Islet precursor cell (in vitro differentiated cells): ENCODE results near the gene SKAP1.
"Not testable (repeated sequence)": the region's sequence is repeated elsewhere in the genome, so short reads cannot be mapped to it uniquely, and the experiment has no call there.

Experiments
- DNase-seq: peaks from one replicate; pipeline ENCODE4 v3.0.0-alpha.2; 2018

The SKAP1 gene

DNA sequence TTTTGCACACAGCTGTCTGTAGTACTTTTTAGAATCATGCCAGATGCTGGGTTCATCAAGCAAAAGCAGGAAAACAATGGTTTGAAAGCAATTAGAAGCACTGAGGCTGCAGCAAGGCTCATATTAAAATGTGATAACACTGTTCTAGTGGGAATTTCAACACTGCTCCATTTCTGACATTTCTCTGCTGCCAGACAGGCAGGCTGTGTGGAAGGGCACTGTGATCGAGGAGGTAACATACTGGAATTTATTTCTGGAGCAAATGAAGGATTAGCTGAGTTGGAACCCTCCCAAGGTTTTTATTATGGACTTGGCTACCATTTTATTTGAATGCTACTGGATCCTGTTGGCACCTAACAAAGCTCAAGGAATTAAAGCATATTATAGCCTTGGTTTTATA lies 66.9 kb downstream of the SKAP1 start:
- no peak for DNase-seq

GRCh38 chr17:48360861-48361633 lies 69.0 kb downstream of the SKAP1 start:
- not testable (repeated sequence) for DNase-seq

DNA sequence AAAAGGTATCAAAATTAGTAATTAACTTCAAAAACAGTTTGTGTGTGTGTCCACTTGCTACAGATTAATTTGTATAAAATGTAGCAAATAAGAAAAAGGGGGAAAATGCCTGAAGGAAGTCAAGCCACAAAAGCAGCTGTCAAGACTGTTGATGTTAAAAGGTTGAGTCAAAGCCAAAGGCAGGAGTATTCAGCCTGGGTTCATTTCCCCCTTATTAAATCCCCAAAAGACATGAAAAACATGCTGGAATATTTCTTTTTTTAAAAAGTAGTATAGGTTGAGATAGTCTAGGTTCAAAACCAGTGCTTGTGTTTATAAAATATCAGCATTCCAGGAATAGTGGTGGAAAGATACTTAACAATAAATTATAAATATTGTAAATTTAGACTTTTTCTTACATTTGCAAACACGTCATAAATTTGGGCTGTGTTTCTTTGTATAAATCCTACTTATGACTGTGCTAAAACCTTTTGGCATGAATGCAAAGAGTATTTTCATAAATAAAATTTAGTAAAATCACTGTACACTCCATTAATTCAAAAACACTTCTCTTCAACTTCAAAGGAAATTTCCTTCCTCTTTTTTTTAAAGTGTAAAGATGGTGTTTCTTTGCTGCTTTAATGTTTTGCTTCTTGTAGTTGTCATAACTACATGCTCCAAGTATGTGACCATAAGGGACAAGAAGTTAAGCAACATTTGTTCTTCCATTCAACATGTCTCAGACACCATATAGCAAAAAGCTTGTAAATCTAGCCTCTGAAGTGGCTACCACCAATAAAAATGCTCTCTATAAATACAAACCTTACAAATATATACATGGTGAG lies 72.0 kb downstream of the SKAP1 start:
- no peak for DNase-seq

DNA sequence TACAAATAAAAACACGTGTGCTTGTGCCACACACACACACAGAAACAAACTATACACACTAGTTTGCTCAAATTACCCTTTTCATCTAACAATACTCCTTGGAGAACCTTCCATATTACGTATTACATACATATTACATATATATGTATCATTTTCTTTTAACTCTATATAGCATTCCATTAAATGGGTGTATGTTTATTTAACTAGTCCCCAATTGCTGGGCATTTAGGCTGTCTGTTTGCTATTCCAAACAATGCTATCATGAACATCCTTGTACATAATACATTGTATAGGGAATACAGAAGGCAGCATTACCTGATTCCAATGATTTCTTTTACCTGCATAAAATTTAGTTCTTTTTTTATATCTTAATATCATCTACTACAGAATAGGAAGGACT lies 73.1 kb downstream of the SKAP1 start:
- no peak for DNase-seq

GRCh38 chr17:48352630-48353029 lies 77.4 kb downstream of the SKAP1 start:
- DNase-seq: no peak

DNA sequence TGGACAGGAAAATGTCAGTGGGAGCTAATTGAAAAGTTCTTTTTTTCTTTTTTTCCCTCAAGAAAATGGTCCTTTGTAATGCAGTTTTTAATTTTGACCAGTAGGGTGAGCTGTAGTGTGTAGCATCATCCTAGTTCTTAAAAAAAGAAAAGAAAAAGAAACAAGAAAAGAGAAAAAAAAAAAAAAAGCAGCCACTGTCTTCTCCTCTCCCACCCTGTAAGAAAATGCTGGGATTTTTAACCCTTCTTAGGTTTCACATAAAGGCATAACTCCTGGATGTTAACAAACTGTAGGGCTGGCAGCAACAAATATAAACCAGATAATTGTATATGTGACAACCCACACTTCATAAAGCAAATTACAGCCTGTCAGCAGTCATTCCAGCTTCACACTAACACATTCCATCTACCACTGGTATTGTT lies 78.1 kb downstream of the SKAP1 start:
- DNase-seq: no peak

DNA sequence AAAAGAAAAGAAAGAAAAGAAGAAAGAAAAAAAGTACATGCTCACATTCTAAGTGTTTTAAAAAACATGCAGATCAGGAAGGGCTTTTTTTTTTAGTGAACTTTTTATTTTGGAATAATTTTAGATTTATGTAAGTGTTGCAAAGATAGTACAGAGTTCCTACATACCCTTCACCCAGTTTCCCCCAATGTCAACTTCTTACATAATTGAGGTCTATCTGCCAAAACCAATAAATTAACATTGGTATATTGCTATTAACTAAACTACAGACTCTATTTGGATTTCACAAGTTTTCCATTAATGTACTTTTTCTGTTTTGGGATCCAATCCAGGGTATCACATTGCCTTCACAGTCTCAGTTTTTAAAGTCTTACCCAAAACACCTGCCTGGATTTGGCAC lies 81.7 kb downstream of the SKAP1 start:
- DNase-seq: no peak

GRCh38 chr17:48347177-48347576 lies 82.8 kb downstream of the SKAP1 start:
- no peak for DNase-seq

DNA sequence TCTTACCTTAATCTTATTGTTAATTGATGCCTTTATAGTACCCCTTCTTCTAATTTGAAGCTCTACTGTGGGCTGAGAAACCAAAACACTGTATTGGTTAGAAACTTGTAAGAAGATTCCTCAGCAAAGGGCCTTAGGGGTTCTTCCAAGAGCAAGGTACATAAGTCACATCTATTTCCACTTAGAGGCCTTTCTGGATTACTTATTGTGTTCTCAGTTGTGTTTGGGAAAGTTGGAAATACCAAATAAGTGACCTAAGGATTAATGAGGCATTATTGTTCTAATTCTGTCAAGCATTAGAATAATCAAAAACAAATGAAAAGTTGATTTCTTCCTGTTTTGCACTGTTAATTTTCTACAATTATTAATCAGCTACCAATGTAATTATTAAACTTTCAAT lies 85.8 kb downstream of the SKAP1 start:
- DNase-seq: no peak

GRCh38 chr17:48340916-48341315 lies 89.1 kb downstream of the SKAP1 start:
- DNase-seq: no peak

- DNase-seq: no peak
These were observed 91.3 kb downstream of the SKAP1 start for GRCh38 chr17:48338720-48339119.

DNA sequence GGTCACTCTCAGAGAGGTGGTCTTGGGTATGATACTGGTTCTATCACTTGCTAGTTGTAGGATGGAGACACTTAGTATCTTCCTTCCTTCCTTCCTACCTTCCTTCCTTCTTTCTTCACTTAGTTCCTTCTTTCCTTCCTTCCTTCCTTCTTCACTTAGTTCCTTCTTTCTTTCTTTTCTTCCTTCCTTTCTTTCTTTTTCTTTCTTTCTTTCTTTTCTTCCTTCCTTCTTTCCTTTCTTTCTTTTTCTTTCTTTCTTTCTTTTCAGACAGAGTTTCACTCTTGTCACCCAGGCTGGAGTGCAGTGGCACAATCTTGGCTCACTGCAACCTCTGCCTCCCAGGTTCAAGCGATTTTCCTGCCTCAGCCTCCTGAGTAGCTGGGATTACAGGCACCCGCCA lies 92.1 kb downstream of the SKAP1 start:
- DNase-seq: not testable (repeated sequence)

DNA sequence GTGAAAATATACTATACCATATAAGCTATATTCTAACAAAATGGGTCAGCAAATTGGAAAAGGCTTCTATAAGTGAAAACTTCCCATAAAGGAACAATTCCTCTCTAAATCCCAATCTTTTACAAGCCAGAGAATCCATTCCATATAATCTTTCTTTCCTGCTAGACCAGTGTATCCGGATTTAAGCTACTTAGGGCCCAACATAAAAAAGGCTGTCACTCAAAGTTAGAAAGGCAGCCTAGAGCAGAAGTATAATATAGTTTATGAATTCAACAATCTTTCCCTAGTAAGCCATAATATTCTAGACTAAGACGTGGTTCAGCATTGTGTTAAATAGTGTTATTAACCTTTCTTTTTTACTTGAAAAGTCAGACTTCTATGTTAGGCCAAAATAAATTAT lies 93.0 kb downstream of the SKAP1 start:
- DNase-seq: no peak

DNA sequence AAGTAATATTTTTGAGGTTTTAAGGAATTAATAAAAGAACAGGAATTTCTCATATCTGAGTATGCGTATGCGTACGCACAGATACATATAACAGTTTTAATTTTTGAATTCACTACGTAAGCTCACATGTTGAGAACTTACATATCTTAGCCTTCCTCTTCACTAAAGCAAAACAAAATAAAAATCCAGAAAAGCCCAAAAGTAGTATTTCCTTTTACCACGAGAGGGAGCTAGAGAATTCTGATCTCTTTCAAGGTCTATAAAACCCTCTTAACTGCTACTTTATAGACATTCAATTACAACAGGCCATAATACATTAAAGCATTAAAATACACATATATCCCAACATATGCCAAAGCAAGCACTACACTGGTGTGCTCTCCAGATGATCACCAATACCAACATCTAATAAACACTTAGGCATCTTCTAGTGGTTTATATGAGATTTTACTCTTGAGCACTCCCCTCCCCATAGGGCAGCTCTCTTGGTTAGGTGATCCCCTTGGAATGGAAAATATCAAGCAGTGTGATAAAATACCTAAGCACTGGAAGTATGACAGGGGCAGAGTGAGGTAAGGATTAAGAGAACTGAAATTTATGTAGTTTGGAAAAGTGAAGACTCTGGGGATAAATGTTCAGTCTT lies 94.0 kb downstream of the SKAP1 start:
- DNase-seq: no peak

- DNase-seq: no peak
These were observed 94.7 kb downstream of the SKAP1 start for GRCh38 chr17:48335146-48335784.

DNA sequence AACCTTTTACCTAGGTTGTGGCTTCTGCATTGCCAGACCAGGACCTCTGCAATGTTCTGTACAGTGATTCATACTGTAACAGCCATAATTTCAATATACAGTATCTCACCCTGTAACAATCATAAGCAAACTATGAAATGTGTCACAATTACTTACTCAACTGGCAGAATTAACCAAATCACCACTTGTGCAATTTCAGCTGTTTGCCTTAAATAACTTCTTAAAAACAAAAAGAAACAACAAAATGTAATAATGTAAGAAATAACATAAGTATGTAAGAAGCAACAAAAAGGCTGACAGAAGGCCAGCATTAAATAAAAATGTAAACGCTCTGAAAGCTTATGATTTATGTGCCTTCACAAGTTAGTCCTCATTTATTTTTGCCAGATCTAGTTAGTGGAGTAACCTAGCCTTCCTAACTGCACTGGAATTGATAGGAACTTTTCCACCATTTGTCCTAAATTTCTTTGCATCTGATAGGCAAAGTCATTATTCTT lies 96.9 kb downstream of the SKAP1 start:
- no peak for DNase-seq

- no peak for DNase-seq
These were observed 99.1 kb downstream of the SKAP1 start for GRCh38 chr17:48330887-48331286.

- no peak for DNase-seq
These were observed 99.6 kb downstream of the SKAP1 start for GRCh38 chr17:48330421-48330820.

DNA sequence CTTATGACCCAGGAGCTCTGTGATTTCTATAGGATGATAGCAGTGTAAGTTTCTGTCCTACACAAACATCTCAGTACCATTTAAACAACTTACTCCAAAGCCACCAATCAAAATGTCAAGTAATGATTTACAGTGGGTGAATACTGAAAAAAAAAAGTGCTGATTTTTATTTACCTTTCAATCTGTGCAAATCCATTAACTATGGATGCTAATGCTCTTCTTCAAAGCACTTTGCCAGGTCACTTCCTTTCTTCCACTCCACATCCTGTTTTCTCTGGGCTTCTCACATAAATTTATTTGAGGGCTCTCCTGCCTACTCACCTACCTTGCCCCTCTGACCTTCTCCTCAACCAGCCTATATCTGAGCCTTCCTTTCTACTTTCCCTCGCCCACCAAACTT lies 101.6 kb downstream of the SKAP1 start:
- DNase-seq: no peak

GRCh38 chr17:48326310-48326709 lies 103.7 kb downstream of the SKAP1 start:
- no peak for DNase-seq

GRCh38 chr17:48322060-48322459 lies 108.0 kb downstream of the SKAP1 start:
- no peak for DNase-seq

DNA sequence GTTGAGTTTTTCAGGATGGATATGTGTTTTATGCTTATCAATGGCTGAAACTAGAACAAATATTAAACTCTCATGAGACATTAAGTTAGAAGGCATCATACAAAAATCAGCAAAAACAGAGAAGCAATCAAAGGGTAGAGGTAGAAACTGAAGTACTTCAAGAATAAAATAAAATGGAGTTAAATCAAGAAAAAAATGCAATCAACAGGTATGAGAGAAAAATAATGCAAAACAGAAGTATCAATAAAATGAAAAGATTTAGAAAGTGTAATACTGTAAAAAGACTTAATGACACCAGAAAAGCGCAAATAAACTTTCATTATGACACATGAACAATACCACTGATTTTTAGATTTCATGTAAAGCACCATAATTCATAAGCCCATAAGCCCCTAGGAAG lies 112.3 kb downstream of the SKAP1 start:
- DNase-seq: no peak

GRCh38 chr17:48314716-48315115 lies 115.3 kb downstream of the SKAP1 start:
- no peak for DNase-seq
